Measurements from ENCODE around the gene KRTAP6-3.

DNA sequence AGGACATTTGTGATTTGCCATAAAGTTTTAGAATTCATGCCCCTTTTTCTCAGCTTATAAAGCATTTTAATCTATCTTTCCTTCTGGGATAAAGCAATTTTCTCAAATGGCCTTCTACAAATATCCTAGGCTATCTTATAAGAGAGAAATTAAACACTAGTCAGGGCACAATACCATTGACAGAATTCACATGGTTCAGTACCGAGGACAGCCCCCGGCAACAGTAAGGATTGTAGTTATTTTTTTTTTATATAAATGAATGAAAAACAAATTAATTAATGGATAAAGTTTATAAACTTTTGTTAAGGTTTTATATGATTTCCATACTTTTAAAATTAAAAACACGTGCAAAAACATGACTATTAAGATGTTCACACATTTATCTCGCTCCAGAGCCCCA lies 35.9 kb downstream of the KRTAP6-3 start:
- TF ChIP-seq CTCF (IDR thresholded peaks at IDR 0.05; ENCODE audit: insufficient read depth, low read depth, low read length) (no peak), EZH2 (IDR thresholded peaks at IDR 0.05; ENCODE audit: insufficient read depth, low read length) (no peak)
